Erythroblast (primary cell): Measurements from ENCODE around the gene HDAC11.

Source experiments
- GATA1 ChIP-seq: IDR thresholded peaks from 2 replicates; pipeline ENCODE4 v1.6.1; 2011; ENCODE audit warnings: low read depth, mild to moderate bottlenecking, control low read depth, low read length, moderate library complexity
- POLR2A ChIP-seq: IDR thresholded peaks from 2 replicates; pipeline ENCODE4 v1.6.1; 2011; ENCODE audit warnings: mild to moderate bottlenecking, low read length

- TF ChIP-seq POLR2A (peak; percentile 34), GATA1 (peak; percentile 19)
Observed at GRCh38 chr3:13484851-13485590, 4.9 kb downstream of the HDAC11 start.
